Measurements from ENCODE around the gene FUOM. TPM values are rescaled to one million over a fixed set of nuclear protein-coding genes. Genes with fewer than 3 reads are reported as not detected.

The FUOM gene
- total RNA-seq, 4 donors from 2014 or later, result 2.6 to 13.8 (median 2.9) TPM; not detected in 1

- DNase-seq, result no peak
- TF ChIP-seq POLR2A (IDR thresholded peaks at IDR 0.05) (no peak), CTCF (IDR thresholded peaks at IDR 0.05) (no peak)
- Histone ChIP-seq H3K9me3 (no peaks in the 10 kb centered on the region), H3K36me3 (no peaks in the 10 kb centered on the region), H3K4me1 (peaks cover 0 to 8% of the 10 kb centered on the region in 2 donors), H3K27ac (peak overlapping the region in 1 of 2 donors; percentile 63), H3K4me3 (peak overlapping the region; percentile 61 to 82), H3K27me3 (no peaks in the 10 kb centered on the region)
- intact Hi-C loops (cut with DNase I; ENCODE audit: low total_unique reads), result no loop called here
These were observed 35.7 kb upstream of the FUOM start for GRCh38 chr10:133393401-133394063.

GRCh38 chr10:133391761-133392518 is 34.1 kb upstream of the FUOM start:
- Histone ChIP-seq H3K27ac (no peak overlapping the region), H3K4me1 (peaks cover 0 to 8% of the 10 kb centered on the region in 2 donors), H3K27me3 (no peaks in the 10 kb centered on the region), H3K9me3 (no peaks in the 10 kb centered on the region), H3K36me3 (no peaks in the 10 kb centered on the region), H3K4me3 (no peak overlapping the region)
- intact Hi-C loops (cut with DNase I; ENCODE audit: low total_unique reads), result no loop called here
- TF ChIP-seq CTCF (IDR thresholded peaks at IDR 0.05), result no peak
- no peak for DNase-seq

GRCh38 chr10:133391249-133391635 is 33.4 kb upstream of the FUOM start:
- DNase-seq, result no peak
- H3K4me3 ChIP-seq, result no peak overlapping the region
- H3K9me3 ChIP-seq, result no peaks in the 10 kb centered on the region
- TF ChIP-seq POLR2A (IDR thresholded peaks at IDR 0.05), result no peak
- TF ChIP-seq CTCF (IDR thresholded peaks at IDR 0.05), result no peak
- H3K4me1 ChIP-seq, result peaks cover 0 to 8% of the 10 kb centered on the region in 2 donors
- H3K27ac ChIP-seq, result no peak overlapping the region
- intact Hi-C loops (cut with DNase I; ENCODE audit: low total_unique reads), result no loop called here
- H3K36me3 ChIP-seq, result no peaks in the 10 kb centered on the region
- no peaks in the 10 kb centered on the region for H3K27me3 ChIP-seq

GRCh38 chr10:133390597-133391248 is 32.9 kb upstream of the FUOM start:
- intact Hi-C loops (cut with DNase I; ENCODE audit: low total_unique reads), result no loop called here
- no peak overlapping the region for H3K4me3 ChIP-seq
- no peak overlapping the region for H3K27ac ChIP-seq
- no peaks in the 10 kb centered on the region for H3K36me3 ChIP-seq
- H3K27me3 ChIP-seq, result no peaks in the 10 kb centered on the region
- peak in 1 of 2 donors; percentile 7 for DNase-seq
- no peaks in the 10 kb centered on the region for H3K9me3 ChIP-seq
- H3K4me1 ChIP-seq, result peaks cover 0 to 8% of the 10 kb centered on the region in 2 donors
- TF ChIP-seq CTCF (IDR thresholded peaks at IDR 0.05) (no peak), POLR2A (IDR thresholded peaks at IDR 0.05) (no peak)

Data from uterus (tissue), 4 donors.